Neural progenitor cell (in vitro differentiated cells): Measurements from ENCODE around the gene ABCA1. TPM values are rescaled to one million over a fixed set of nuclear protein-coding genes. Genes with fewer than 3 reads are reported as not detected.

Source experiments
- DNase-seq: peaks from one replicate; pipeline ENCODE4 v3.0.0-alpha.2; 2016; ENCODE audit warnings: low spot score
- H2AFZ ChIP-seq: fragments of 200-600 bp; sonication (generic); replicated peaks from 2 replicates; pipeline ENCODE4 v1.6.1; 2016; ENCODE audit warnings: antibody characterized with exemption
- H3F3A ChIP-seq: fragments of 200-600 bp; sonication (generic); 2 replicates; pipeline ENCODE4 v1.6.1; 2016; ENCODE audit warnings: antibody characterized with exemption, low read depth
- H3K27ac ChIP-seq: fragments of 200-600 bp; sonication (generic); 2 replicates; pipeline ENCODE4 v1.5.1; 2016; ENCODE audit warnings: mild to moderate bottlenecking
- H3K27me3 ChIP-seq: fragments of 200-600 bp; sonication (generic); 2 replicates; pipeline ENCODE4 v1.6.1; 2016; ENCODE audit warnings: mild to moderate bottlenecking, moderate library complexity
- H3K36me3 ChIP-seq: fragments of 200-600 bp; sonication (generic); 2 replicates; pipeline ENCODE4 v1.5.1; 2016
- H3K4me1 ChIP-seq: fragments of 200-600 bp; sonication (generic); 2 replicates; pipeline ENCODE4 v1.6.1; 2016; ENCODE audit warnings: mixed run types
- H3K4me2 ChIP-seq: fragments of 200-600 bp; sonication (generic); 2 replicates; pipeline ENCODE4 v1.6.1; 2016
- H3K4me3 ChIP-seq: fragments of 200-600 bp; sonication (generic); 2 replicates; pipeline ENCODE4 v1.5.1; 2016
- H3K79me2 ChIP-seq: fragments of 200-600 bp; sonication (generic); 2 replicates; pipeline ENCODE4 v1.6.1; 2016; ENCODE audit warnings: low read depth
- H3K9ac ChIP-seq: fragments of 200-600 bp; sonication (generic); 2 replicates; pipeline ENCODE4 v1.6.1; 2016
- H3K9me3 ChIP-seq: fragments of 200-600 bp; sonication (generic); 2 replicates; pipeline ENCODE4 v1.5.1; 2016; ENCODE audit warnings: low read depth
- H4K20me1 ChIP-seq: fragments of 200-600 bp; sonication (generic); 2 replicates; pipeline ENCODE4 v1.6.1; 2016; ENCODE audit warnings: low read depth
- H3K27ac Mint-ChIP-seq: 3 replicates; pipeline ENCODE4 v1.8.0; 2021; ENCODE audit warnings: mixed read lengths
- H3K27me3 Mint-ChIP-seq: 2 replicates; pipeline ENCODE4 v1.8.0; 2022; ENCODE audit warnings: low read depth, mild to moderate bottlenecking, inconsistent platforms, moderate library complexity, mixed read lengths; ENCODE audit not compliant: insufficient read depth
- H3K36me3 Mint-ChIP-seq: 3 replicates; pipeline ENCODE4 v1.8.0; 2021; ENCODE audit warnings: mixed read lengths
- H3K4me1 Mint-ChIP-seq: 3 replicates; pipeline ENCODE4 v1.8.0; 2021; ENCODE audit warnings: mixed read lengths
- H3K4me3 Mint-ChIP-seq: 3 replicates; pipeline ENCODE4 v1.8.0; 2021; ENCODE audit warnings: mild to moderate bottlenecking, moderate library complexity, mixed read lengths
- H3K9me3 Mint-ChIP-seq: 3 replicates; pipeline ENCODE4 v1.8.0; 2020; ENCODE audit warnings: mixed read lengths
- EZH2 ChIP-seq: fragments of 200-600 bp; sonication (generic); IDR thresholded peaks from 2 replicates; pipeline ENCODE4 v1.6.1; 2017; ENCODE audit warnings: antibody characterized with exemption, mild to moderate bottlenecking, moderate library complexity
- EZH2phosphoT487 ChIP-seq: fragments of 200-600 bp; sonication (generic); IDR thresholded peaks from 2 replicates; pipeline ENCODE4 v1.6.1; 2017; ENCODE audit warnings: antibody characterized with exemption
- total RNA-seq: library from RNA; depleted of rRNA; stranded (reverse); fragments of >200 nt; gene quantifications from 2 replicates; pipeline ENCODE4 v1.2.3, GENCODE V29; 2015; ENCODE audit warnings: low replicate concordance
- TF ChIP-seq, protein P1 (sequence below): fragments of 200-600 bp; sonication (generic); IDR thresholded peaks from 2 replicates; pipeline ENCODE4 v1.5.1; 2017; ENCODE audit warnings: antibody characterized with exemption, mild to moderate bottlenecking

Gene ABCA1
- total RNA-seq, 1 donor from 2014 or later, result 32.4 TPM

DNA sequence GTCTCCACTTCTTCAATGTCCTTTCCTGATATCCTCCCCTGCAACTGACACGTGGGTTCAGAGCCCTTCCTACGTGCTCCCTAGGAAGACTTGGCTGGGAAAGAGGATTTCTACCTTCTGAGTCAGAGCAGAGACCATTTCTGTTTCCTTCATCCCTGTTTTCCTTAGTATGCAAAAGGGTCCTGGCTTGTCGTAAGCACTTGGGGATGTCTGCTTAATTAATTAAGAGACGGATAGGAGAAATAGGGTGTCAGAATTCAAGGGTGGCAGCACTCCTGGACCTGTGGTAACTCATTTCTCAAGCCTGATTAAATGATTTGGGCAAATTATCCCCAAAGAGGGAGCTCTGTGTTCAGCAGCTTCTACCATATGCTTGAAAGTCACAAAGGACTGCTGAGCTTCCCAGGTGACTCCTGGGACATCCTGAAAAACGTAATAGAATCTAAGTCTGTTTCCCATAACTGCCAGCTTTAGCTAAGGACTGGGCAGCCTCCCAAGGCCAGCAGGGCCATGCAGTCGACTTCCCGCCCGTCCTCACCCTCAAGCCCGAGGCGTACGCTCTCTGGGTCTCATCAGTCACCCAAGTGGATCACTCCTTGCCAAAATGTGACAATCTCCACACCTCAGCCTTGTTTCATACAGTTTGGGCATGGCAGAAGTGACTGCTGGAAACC, 20.5 kb downstream of the ABCA1 start:
- Histone ChIP-seq H3K9ac (no peak overlapping the region), H3K36me3 (no peaks in the 10 kb centered on the region), H3F3A (peaks cover 5% of the 10 kb centered on the region), H3K79me2 (peaks cover 61% of the 10 kb centered on the region), H3K4me2 (no peak overlapping the region), H2AFZ (no peak overlapping the region), H3K27ac (no peak overlapping the region), H3K4me3 (no peak overlapping the region), H3K4me1 (peaks cover 39% of the 10 kb centered on the region), H4K20me1 (peaks cover 68% of the 10 kb centered on the region), H3K9me3 (no peaks in the 10 kb centered on the region), H3K27me3 (no peaks in the 10 kb centered on the region)
- Mint-ChIP-seq H3K27ac (no peak overlapping the region), H3K4me3 (no peak overlapping the region), H3K4me1 (peaks cover 7% of the 10 kb centered on the region), H3K9me3 (no peaks in the 10 kb centered on the region), H3K27me3 (peaks cover 3% of the 10 kb centered on the region), H3K36me3 (no peaks in the 10 kb centered on the region)
- TF ChIP-seq EZH2 (no peak), EZH2phosphoT487 (no peak)
- TF ChIP-seq, protein P1, sequence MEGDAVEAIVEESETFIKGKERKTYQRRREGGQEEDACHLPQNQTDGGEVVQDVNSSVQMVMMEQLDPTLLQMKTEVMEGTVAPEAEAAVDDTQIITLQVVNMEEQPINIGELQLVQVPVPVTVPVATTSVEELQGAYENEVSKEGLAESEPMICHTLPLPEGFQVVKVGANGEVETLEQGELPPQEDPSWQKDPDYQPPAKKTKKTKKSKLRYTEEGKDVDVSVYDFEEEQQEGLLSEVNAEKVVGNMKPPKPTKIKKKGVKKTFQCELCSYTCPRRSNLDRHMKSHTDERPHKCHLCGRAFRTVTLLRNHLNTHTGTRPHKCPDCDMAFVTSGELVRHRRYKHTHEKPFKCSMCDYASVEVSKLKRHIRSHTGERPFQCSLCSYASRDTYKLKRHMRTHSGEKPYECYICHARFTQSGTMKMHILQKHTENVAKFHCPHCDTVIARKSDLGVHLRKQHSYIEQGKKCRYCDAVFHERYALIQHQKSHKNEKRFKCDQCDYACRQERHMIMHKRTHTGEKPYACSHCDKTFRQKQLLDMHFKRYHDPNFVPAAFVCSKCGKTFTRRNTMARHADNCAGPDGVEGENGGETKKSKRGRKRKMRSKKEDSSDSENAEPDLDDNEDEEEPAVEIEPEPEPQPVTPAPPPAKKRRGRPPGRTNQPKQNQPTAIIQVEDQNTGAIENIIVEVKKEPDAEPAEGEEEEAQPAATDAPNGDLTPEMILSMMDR, result no peak
- DNase-seq, result no peak

DNA sequence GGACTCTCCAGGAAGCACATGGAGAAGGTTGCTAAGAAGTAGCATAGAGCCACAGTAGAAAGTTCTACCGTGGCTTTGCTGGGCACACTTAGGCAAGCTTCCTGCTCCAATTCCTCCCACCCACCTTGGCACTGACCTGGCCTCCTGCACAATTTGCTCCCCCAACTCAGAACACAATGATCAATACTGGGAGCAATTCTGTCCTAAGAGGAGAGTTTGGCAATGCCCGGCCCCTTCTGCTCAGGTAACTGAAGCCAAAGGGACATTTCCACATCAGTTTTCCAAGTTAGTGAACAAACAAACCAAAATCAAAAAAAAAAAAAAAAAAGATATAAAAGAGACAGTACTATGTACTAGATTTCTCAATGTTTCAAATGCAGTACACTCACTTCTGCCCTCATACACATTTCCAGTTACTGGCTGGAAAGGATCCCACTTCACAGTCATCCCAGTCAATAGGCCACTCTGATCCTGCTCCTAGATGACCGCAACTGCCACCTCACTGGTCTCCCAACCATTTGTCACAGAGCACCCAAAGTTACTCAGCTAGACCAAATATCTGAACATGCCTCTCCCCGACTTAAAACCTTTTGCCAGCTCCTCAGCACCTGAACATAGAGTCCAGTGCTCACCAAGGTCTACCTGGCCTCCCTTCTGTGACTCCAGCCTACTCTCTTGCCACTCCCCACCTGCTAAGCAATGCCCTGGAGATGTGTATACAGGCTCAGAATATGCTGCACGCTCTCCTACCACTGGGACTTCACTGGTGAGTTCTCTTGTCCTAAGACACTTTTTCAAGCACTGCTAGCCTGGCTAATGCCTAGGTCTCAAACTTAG, 21.3 kb downstream of the ABCA1 start:
- no peaks in the 10 kb centered on the region for H3K36me3 ChIP-seq
- Mint-ChIP-seq H3K36me3 (no peaks in the 10 kb centered on the region), H3K4me1 (peaks cover 5% of the 10 kb centered on the region), H3K27me3 (peaks cover 3% of the 10 kb centered on the region), H3K9me3 (no peaks in the 10 kb centered on the region), H3K27ac (no peak overlapping the region), H3K4me3 (no peak overlapping the region)
- H3K27me3 ChIP-seq, result no peaks in the 10 kb centered on the region
- H3F3A ChIP-seq, result no peaks in the 10 kb centered on the region
- no peak overlapping the region for H3K4me2 ChIP-seq
- peaks cover 33% of the 10 kb centered on the region for H3K4me1 ChIP-seq
- H3K9me3 ChIP-seq, result no peaks in the 10 kb centered on the region
- no peak for DNase-seq
- H2AFZ ChIP-seq, result no peak overlapping the region
- H3K79me2 ChIP-seq, result peaks cover 53% of the 10 kb centered on the region
- no peak overlapping the region for H3K27ac ChIP-seq
- no peak overlapping the region for H3K4me3 ChIP-seq
- no peak overlapping the region for H3K9ac ChIP-seq
- H4K20me1 ChIP-seq, result peaks cover 62% of the 10 kb centered on the region
- TF ChIP-seq EZH2phosphoT487 (no peak), EZH2 (no peak)
- TF ChIP-seq, protein P1, result no peak

DNA sequence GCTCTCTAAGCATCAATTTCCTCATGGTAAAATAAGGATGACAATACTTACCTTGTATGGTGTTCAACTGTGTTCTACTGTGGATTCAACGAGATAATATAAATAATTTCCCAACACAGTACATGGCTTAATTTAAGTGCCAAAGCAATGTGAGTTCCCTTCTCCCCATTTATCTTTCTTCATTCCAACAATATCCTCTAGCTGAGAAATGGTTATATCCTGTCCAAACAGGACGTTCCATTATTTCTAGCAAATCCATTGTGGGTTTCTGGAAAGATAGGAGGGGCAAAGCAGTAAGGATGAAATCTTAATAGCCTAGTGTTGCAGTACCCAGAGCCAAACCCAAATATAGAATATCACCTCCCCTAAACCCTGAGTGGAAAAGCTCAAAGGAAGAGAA, 22.0 kb downstream of the ABCA1 start:
- peaks cover 5% of the 10 kb centered on the region for H3K4me1 Mint-ChIP-seq
- H3K4me3 Mint-ChIP-seq, result no peak overlapping the region
- Histone ChIP-seq H3K9ac (no peak overlapping the region), H3K4me2 (no peak overlapping the region), H3K9me3 (no peaks in the 10 kb centered on the region), H3K79me2 (peaks cover 46% of the 10 kb centered on the region), H3K27me3 (no peaks in the 10 kb centered on the region), H2AFZ (no peak overlapping the region), H3F3A (no peaks in the 10 kb centered on the region), H3K4me1 (peaks cover 40% of the 10 kb centered on the region), H3K27ac (no peak overlapping the region), H4K20me1 (peaks cover 61% of the 10 kb centered on the region), H3K36me3 (no peaks in the 10 kb centered on the region), H3K4me3 (no peak overlapping the region)
- TF ChIP-seq EZH2phosphoT487 (no peak), EZH2 (no peak)
- TF ChIP-seq, protein P1, result no peak
- H3K27ac Mint-ChIP-seq, result no peak overlapping the region
- H3K9me3 Mint-ChIP-seq, result no peaks in the 10 kb centered on the region
- H3K27me3 Mint-ChIP-seq, result peaks cover 3% of the 10 kb centered on the region
- no peaks in the 10 kb centered on the region for H3K36me3 Mint-ChIP-seq
- DNase-seq, result no peak
